Erythroblast (primary cell): Measurements from ENCODE around the gene NXF1.

Source experiments
- DNase-seq, 2 experiments: peaks; one replicate each; lab custom pipeline; 2025; lab: John Stamatoyannopoulos, UW
- GATA1 ChIP-seq: IDR thresholded peaks from 2 replicates; pipeline ENCODE4 v1.6.1; 2011; ENCODE audit warnings: low read depth, mild to moderate bottlenecking, control low read depth, low read length, moderate library complexity
- POLR2A ChIP-seq: IDR thresholded peaks from 2 replicates; pipeline ENCODE4 v1.6.1; 2011; ENCODE audit warnings: mild to moderate bottlenecking, low read length

The NXF1 gene

DNA sequence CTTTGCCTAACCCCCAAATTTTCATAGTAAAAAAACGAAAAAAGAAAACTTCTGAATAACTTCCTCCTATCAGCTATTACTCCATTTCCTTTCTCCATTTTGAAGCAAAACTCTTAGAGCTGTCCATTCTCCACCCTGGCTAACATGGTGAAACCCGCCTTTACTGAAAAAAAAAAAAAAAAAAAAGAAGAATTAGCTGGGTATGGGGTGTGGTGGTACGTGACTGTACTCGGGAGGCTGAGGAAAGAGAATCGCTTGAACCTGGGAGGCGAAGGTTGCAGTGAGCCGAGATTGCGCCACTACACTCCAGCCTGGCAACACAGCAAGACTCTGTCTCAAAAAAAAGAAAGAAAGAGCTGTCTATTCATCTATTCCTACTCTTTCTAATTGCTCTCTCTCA, 11.3 kb upstream of the NXF1 start:
- no peak for TF ChIP-seq POLR2A
- TF ChIP-seq GATA1: no peak
- DNase-seq: no peak

DNA sequence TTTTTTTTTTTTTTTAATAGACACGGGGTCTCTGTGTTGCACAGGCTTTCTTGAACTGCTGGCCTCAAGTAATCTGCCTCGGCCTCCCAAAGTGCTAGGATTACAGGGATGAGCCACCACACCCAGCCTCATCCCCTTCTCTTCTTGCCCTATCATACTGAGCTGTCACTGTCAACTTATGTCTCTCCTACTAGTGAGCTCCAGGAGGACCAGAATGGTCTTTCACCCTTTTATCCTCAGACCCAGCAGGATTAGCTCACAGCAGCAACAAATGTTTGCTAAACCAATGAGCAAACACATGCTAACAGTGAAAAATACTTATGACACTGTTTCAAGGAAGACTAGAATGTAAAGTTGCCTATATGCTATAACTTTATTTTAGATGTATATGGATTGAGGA, 6.4 kb upstream of the NXF1 start:
- TF ChIP-seq GATA1: no peak
- TF ChIP-seq POLR2A: no peak
- DNase-seq: no peak

DNA sequence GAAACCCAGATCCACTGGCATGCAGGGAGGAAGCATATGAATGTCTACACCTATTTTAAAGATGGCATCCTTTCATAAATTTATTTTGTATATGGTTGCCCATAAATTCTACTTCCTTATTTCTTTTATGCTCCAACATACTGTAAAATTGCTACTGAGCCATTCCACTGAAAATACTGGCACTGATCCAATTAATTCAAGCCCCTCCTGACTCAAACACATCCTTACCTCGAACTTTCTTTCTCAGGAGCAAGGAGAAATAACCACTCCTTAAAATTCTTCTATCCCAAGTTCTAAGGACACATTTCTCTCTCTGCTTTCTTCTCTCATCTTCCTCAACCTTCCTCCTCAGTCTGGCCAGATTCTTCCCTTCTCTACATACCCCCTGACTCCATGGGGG, 5.5 kb upstream of the NXF1 start:
- TF ChIP-seq GATA1: no peak
- DNase-seq: no peak

DNA sequence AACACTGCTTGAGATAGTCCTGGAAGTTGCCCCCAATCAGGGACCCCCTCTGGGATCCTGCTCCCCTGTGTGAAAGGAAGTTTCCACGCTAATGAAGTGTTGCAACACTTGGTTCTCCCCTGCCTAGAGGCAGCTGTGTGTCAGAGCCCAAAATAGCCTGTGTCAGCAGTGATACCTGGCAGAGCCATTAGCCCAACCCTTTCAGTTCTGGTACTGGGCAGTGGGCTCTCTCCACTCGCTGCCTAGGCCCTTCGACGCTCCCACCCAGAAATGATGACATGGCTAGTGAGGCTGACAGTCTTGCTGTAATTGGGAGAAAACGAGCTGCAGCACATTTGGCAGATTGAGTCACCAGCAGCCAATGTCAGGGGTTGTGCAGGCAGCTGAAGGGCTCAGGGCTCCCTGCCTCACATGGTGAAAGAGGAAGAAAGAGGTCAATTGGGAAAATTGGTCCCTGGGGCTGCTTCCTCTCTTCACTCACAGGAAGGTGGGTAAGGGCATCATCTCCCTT, 1.4 kb upstream of the NXF1 start:
- no peak for DNase-seq
- TF ChIP-seq POLR2A (no peak), GATA1 (no peak)

DNA sequence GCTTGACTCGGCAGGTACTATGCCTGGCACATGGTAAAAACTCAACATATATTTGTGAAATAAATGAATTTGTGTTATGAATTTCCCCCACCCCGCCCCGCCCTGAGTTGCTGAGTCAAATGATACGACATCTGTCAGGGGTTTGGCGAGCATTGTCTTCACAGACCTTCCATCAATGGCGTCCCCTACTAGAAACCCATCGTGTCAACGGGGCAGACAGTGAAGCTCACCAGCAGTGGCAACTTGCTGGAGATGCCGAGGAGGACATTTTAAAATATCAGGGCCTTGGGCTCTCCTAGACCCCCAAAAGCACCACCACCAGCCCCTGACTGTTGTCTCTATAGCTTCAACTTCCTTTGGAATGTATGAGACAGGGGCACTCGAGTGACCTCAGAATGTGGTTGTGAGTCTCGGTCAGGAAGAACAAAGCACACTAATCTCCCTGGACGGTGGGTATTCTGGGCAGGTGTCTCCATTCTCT, 761 bp upstream of the NXF1 start:
- no peak for TF ChIP-seq POLR2A
- TF ChIP-seq GATA1: no peak
- DNase-seq: peak in 1 of 2 experiments; percentile 63

DNA sequence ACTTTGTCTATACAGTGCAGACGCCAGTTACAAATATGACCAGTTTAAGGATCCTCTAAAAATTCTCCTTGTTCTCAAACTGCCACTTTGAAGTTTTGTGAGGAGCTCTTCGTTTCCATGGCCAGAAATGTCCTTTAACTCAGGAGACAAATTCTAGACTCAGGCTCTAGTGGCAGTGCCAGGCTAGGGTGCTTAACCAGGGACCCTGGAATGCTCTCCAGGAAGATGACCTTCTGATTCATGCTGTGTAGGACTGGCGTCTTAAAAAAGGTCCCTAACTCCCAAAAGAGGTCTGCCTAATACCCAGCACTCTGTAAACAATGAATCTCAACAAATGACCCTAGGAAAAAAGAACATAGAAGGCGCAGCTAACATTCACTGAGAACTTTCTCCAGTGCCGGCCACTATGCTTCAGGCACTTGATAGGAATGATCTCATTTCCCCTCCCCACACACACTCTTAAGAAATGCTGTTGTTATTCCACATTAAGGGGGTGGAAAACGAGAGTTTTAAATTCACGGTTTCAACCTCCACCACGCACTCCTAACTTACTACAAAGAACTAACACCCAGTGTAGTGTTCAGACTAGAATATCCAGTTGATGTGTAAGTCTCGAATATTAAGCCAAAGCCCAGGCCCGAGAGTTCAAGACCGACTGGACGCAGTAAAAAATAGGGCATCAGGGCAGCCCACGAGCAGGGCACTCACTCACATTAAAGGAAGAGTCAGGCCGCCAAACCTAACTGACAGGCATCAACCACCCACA, 747 bp downstream of the NXF1 start:
- peak in 1 of 2 experiments; percentile 80 for DNase-seq
- TF ChIP-seq GATA1 (no peak), POLR2A (no peak)

DNA sequence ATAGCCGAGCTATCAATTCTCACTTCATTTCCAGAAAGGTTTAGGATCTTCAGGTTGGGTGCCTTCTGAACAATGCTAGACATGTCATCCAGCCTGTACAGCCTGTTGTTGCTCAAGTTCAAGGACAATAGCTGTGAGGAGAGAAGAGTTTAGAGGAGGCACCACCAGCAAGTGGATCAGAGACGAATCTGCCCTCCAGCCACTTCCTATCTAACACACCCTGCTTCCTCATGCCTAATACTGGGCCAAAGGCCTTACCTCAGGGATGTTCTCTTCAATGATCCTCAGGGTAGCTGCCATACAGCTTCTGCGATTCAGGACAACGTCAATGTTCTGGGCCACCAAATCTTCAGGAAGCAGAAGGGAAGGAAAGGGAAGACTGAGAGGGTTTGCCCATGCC, 4.2 kb downstream of the NXF1 start:
- no peak for DNase-seq
- TF ChIP-seq POLR2A: no peak
- no peak for TF ChIP-seq GATA1

DNA sequence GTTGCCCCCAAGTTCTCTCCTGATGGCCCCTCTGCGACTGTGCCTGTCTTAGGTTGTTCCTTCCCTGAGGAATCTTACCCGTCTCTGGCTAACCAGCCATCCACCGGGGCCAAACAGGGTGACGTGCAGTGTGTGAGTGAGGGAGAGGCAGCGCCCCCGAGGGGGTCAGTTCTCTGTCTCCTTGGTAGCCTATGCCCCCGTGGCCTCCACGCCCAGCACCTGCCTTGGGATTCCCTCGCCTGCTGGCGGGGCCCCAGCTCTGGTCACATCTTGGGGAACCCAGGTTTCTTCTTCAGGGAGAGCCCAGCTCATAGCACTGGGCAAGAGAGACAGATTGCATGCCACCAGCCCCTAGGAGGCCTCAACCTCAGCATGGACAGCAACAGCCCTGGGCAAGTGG, 5.8 kb downstream of the NXF1 start:
- DNase-seq: no peak
- TF ChIP-seq GATA1: no peak
- no peak for TF ChIP-seq POLR2A

DNA sequence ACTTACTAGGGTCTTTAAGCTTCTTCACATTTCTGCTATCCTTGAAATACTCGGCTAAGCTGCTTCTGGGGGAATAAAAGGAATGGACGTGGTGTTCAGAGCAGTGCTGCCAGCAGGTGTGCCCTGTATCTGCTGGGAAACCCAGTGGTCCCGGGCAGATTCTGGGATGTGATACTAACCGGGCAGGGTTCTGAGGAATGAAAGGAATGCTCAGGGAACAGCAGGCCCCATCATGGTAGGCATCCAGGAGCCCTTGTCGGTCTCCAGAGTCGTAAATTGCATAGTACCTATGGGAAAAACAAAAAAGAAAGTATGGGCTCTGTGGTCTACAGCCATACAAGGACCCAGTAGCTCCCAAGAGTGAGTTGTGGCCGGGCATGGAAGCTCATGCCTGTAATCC, 9.0 kb downstream of the NXF1 start:
- no peak for DNase-seq
- TF ChIP-seq POLR2A (no peak), GATA1 (no peak)

DNA sequence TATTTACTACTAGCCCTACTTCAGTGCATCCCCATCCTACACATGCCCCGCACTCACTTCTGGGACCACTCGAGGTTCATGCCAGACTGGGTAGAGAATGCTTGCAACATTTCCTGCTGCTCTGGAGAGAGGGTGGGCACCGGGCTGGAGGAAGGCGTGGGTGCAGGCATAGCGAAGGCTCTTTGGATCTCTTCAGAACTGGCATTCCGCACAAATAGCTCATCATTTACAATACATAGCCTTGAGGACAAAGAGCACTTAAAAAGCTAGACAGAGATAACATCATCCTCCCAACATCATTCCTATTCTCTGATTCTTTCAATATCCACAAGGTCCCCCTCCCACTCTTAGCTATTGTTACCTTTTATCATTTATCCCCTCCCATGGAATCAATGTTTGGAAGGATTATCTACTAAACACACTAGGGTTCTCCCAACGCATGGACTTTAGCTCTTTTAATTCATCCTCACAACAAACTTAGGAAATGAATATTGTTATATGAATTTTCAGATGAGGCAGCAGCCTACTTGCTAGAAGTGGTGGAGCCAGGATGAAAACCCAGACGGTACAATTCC, 11.0 kb downstream of the NXF1 start:
- no peak for TF ChIP-seq POLR2A
- TF ChIP-seq GATA1: no peak
- DNase-seq: no peak

DNA sequence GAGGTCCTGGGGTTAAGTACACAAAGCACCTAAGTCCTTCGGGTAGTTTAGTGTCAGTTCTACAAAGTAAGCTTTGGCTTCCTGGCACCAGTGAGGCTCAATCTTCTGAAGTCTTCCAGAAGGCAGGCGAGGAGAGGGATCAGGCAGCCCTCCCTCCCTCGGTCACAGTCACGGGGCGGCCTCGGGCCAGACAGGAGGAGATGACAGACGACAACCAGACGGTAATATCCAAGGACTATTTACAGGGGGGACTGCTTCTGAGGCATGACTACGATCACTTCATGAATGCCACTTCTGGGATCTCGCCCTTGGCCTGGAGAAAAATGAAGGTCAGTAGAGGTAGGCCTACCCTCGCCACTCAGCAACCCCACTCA, 13.1 kb downstream of the NXF1 start:
- TF ChIP-seq POLR2A: no peak
- TF ChIP-seq GATA1: no peak
- peak in 1 of 2 experiments; percentile 59 for DNase-seq

DNA sequence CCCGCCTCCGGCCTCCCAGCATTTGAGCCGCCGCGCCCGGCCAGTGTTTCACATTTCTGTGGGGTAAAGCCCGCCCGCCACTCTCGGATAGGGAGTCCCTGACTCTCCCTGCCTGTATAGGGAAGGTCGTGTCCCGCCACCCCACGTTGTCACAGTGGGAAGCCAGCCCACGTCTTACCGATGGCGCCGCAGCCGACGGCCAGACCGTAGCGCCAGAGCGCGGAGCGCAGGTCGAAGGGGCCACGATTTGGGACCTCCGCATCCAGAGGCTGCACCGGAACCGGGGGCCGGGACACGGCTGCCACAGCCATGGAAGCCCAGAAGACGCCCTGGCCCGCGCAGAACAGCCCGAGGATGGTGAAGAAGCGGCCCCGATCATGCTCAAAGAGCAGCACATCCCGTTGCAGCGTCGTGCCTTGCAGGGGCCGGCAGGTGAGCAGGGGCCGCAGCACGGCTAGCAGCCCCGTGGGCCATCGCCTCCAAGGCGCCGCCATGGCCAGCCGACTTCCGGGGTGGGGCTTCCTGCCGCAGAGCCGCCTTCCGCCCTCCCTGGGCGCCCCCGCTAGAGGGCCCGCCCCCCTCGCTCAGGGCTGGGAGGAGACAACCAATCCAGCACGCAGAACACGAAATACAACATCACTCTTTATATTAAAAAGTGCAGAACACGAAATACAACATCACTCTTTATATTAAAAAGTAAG, 13.6 kb downstream of the NXF1 start, which contains the start of gene TMEM223:
TSS of gene TMEM223 (minus strand) at position 506 of the 701 bp plus-strand sequence. CDS start at position 494, 12 bp downstream.
- no peak for TF ChIP-seq GATA1
- TF ChIP-seq POLR2A: peak; percentile 87
- peak; percentile 87 to 91 for DNase-seq

DNA sequence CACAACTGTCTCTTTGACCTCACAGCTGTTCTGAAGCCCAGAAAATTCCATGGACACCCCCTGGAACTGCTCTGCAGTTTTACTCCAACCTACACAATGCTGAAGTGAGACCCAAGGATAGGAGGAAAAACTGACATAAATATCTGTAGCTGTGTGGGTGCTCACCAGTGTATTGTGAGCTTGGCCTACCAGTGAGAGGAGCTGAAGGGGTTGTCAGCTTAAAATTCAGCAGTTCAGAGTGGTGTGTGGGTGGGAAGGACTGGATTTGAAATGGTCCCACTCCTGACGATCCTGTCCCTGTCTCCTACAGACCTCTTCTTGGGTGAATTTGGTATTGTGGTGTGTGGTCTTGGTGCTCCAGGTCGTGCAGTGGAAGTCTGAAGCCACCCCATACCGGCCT, 15.7 kb downstream of the NXF1 start:
- TF ChIP-seq GATA1 (no peak), POLR2A (no peak)
- no peak for DNase-seq

DNA sequence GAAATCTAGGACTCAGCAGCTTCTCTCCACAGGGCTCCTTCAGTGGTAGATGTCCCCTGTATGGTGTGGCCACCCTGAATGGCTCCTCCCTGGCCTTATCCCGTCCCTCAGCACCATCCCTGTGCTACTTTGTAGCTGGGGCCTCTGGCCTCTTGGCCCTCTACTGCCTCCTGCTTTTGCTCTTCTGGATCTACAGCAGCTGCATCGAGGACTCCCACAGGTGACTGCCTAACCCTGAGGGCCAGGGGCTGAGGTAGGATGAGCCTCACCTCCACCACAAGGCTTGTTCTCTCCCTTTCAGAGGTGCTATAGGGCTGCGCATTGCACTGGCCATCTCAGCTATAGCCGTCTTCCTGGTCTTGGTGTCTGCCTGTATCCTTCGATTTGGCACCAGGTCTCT, 16.2 kb downstream of the NXF1 start:
- DNase-seq: no peak
- TF ChIP-seq GATA1 (no peak), POLR2A (no peak)
